Fibroblast of lung (primary cell): ENCODE data around the gene LTBP1. TPM values are rescaled to one million over a fixed set of nuclear protein-coding genes. Genes with fewer than 3 reads are reported as not detected.
A peak's percentile ranks its signal among the peaks of the same experiment; 100 is the strongest.

Experiments
- DNase-seq, 2 donors: peaks; one replicate each; pipeline versions ENCODE4 v3.0.0 to v3.0.0-alpha.2; 2010; ENCODE audit warnings: low read depth in 2 of 2
- H2AFZ ChIP-seq: 2 replicates; pipeline ENCODE4 v1.5.1; 2012; ENCODE audit warnings: low read length, control low read depth, inconsistent platforms
- H3K27ac ChIP-seq: 2 replicates; pipeline ENCODE4 v1.5.1; 2011; ENCODE audit warnings: low read length, control low read depth; ENCODE audit not compliant: insufficient read depth
- H3K27me3 ChIP-seq: 2 replicates; pipeline ENCODE4 v1.5.1; 2011; ENCODE audit warnings: mild to moderate bottlenecking, low read length; ENCODE audit not compliant: control insufficient read depth, insufficient read depth
- H3K36me3 ChIP-seq: 2 replicates; pipeline ENCODE4 v1.5.1; 2011; ENCODE audit warnings: low read length; ENCODE audit not compliant: control insufficient read depth, insufficient read depth
- H3K4me1 ChIP-seq: 2 replicates; pipeline ENCODE4 v1.5.1; 2011; ENCODE audit warnings: low read length; ENCODE audit not compliant: control insufficient read depth, insufficient read depth; ENCODE audit errors: extremely low read depth
- H3K4me2 ChIP-seq: 2 replicates; pipeline ENCODE4 v1.5.1; 2011; ENCODE audit warnings: low read length, control low read depth; ENCODE audit not compliant: insufficient read depth; ENCODE audit errors: extremely low read depth
- H3K4me3 ChIP-seq, 4 experiments: fragments of 200-600 bp in 1 of 4; sonication (generic) in 1 of 4; replicated peaks in 1 of 4; 2 replicates each; pipeline ENCODE4 v1.5.1; 2011 to 2016; ENCODE audit warnings: low read length in 4 of 4, low read depth in 3 of 4, mild to moderate bottlenecking in 3 of 4, control low read depth in 2 of 4, inconsistent platforms in 1 of 4, mixed read lengths in 1 of 4; ENCODE audit not compliant: insufficient read depth in 1 of 4; ENCODE audit errors: control extremely low read depth in 1 of 4
- H3K79me2 ChIP-seq: 2 replicates; pipeline ENCODE4 v1.5.1; 2012; ENCODE audit warnings: mild to moderate bottlenecking, low read length, inconsistent platforms; ENCODE audit not compliant: control insufficient read depth, insufficient read depth
- H3K9ac ChIP-seq: 2 replicates; pipeline ENCODE4 v1.5.1; 2011; ENCODE audit warnings: mild to moderate bottlenecking, low read length, control low read depth; ENCODE audit not compliant: insufficient read depth
- H3K9me3 ChIP-seq: 2 replicates; pipeline ENCODE4 v1.5.1; 2012; ENCODE audit warnings: low read depth, low read length; ENCODE audit not compliant: control insufficient read depth, insufficient read depth
- H4K20me1 ChIP-seq: 2 replicates; pipeline ENCODE4 v1.5.1; 2011; ENCODE audit warnings: low read length; ENCODE audit not compliant: control insufficient read depth, insufficient read depth; ENCODE audit errors: extremely low read depth
- EZH2 ChIP-seq: IDR thresholded peaks from 2 replicates; pipeline ENCODE4 v1.5.1; 2012; ENCODE audit warnings: low read length, control low read depth, mild to moderate bottlenecking; ENCODE audit errors: missing control alignments
- polyA plus RNA-seq, 2 donors: library from polyadenylated mRNA; depleted of rRNA in 1 of 2; stranded (reverse) in 1 of 2; unstranded in 1 of 2; fragments of >200 nt; gene quantifications; 2 replicates each; pipeline ENCODE4 v1.2.1, GENCODE V29; 2011 to 2012; ENCODE audit warnings: missing spikeins in 1 of 2
- total RNA-seq: library from RNA; depleted of rRNA; stranded (reverse); fragments of >200 nt; gene quantifications from 2 replicates; pipeline ENCODE4 v1.2.1, GENCODE V29; 2014
- TF ChIP-seq, protein P1 (sequence below), 2 donors: IDR thresholded peaks in 1 of 2; conservative IDR thresholded peaks in 1 of 2; 1 replicate in 1 of 2; 2 replicates in 1 of 2; pipeline ENCODE4 v1.5.1; 2011 to 2012; ENCODE audit warnings: low read length in 2 of 2, control low read depth in 1 of 2, inconsistent platforms in 1 of 2, low read depth in 1 of 2, mild to moderate bottlenecking in 1 of 2

LTBP1 gene
- total and polyA plus RNA-seq, 2 donors (not counting 1 experiment from before 2014, with no cell fraction given): 254 to 324 TPM

DNA sequence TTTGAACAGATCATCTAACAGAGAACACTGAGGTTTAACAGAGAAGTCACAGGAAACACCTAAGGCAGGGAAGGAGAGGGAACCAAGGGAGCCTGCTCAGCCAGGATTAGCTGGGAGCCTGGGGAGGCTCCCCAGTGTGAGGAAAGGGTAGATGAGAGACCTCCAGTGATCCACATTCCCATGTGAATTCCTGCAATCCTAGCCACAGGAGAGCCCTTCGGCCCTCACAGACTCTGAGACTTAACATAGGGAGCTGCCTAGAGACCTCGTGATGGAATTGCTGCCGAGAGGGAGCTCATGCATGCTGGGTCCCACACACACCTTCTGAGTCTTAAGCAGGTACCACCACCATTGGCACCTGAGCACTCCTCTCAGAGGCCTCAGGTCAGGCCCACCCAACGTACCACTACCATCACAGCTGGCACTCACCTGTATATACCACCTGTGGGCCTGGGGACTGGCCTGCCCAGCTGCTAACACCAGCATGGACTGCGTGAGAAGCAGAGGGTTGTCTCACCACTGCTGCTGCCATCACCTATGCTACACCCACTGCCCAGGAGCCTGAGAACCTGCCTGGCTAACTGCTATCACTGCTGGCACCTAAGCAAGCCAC lies 303.8 kb downstream of the LTBP1 start:
- Histone ChIP-seq H3K9ac (no peak overlapping the region), H3K79me2 (no peaks in the 10 kb centered on the region), H3K4me1 (no peaks in the 10 kb centered on the region), H3K4me3 (no peak overlapping the region), H3K27me3 (no peaks in the 10 kb centered on the region), H3K36me3 (no peaks in the 10 kb centered on the region), H3K27ac (no peak overlapping the region), H3K9me3 (no peaks in the 10 kb centered on the region), H4K20me1 (no peaks in the 10 kb centered on the region), H3K4me2 (no peak overlapping the region), H2AFZ (no peak overlapping the region)
- no peak for DNase-seq
- no peak for TF ChIP-seq EZH2
- TF ChIP-seq, protein P1, sequence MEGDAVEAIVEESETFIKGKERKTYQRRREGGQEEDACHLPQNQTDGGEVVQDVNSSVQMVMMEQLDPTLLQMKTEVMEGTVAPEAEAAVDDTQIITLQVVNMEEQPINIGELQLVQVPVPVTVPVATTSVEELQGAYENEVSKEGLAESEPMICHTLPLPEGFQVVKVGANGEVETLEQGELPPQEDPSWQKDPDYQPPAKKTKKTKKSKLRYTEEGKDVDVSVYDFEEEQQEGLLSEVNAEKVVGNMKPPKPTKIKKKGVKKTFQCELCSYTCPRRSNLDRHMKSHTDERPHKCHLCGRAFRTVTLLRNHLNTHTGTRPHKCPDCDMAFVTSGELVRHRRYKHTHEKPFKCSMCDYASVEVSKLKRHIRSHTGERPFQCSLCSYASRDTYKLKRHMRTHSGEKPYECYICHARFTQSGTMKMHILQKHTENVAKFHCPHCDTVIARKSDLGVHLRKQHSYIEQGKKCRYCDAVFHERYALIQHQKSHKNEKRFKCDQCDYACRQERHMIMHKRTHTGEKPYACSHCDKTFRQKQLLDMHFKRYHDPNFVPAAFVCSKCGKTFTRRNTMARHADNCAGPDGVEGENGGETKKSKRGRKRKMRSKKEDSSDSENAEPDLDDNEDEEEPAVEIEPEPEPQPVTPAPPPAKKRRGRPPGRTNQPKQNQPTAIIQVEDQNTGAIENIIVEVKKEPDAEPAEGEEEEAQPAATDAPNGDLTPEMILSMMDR (conservative IDR thresholded peaks at IDR 0.05 in 1 of 2, IDR thresholded peaks at IDR 0.05 in 1 of 2; ENCODE audit: low read depth in 1 of 2, low read length in 2 of 2): no peak

DNA sequence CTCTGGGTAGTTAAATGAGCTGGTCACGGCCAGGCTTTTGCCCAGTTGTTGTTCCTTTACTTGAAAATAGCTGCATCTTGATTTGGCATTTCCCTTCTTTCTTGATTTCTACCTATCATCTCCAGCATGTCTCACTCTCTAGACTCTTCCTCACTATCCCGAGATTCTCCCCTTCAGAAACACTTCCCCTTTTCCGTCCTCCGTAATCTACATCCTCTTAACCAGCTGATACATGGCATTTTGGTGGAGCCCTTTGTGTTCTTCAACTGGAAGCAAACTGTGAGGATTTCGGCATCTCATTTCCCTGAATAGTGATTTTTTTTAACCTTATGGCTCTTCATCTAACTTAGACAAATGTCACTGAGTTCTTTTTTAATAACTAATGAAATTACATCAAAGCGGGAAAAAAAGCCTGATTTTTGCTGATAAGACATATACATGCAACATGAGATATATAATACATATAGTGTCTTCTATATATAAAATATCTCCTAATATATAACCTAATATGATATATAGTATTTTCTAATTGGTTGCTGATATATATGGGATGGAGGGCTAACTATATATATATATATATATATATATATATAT lies 309.5 kb downstream of the LTBP1 start:
- Histone ChIP-seq H3K79me2 (no peaks in the 10 kb centered on the region), H2AFZ (no peak overlapping the region), H3K27me3 (no peaks in the 10 kb centered on the region), H3K9ac (no peak overlapping the region), H3K4me1 (no peaks in the 10 kb centered on the region), H3K4me3 (no peak overlapping the region), H4K20me1 (no peaks in the 10 kb centered on the region), H3K4me2 (no peak overlapping the region), H3K36me3 (peaks cover 3% of the 10 kb centered on the region), H3K9me3 (no peaks in the 10 kb centered on the region), H3K27ac (no peak overlapping the region)
- TF ChIP-seq, protein P1 (conservative IDR thresholded peaks at IDR 0.05 in 1 of 2, IDR thresholded peaks at IDR 0.05 in 1 of 2; ENCODE audit: low read depth in 1 of 2, low read length in 2 of 2): no peak
- no peak for TF ChIP-seq EZH2
- no peak for DNase-seq

DNA sequence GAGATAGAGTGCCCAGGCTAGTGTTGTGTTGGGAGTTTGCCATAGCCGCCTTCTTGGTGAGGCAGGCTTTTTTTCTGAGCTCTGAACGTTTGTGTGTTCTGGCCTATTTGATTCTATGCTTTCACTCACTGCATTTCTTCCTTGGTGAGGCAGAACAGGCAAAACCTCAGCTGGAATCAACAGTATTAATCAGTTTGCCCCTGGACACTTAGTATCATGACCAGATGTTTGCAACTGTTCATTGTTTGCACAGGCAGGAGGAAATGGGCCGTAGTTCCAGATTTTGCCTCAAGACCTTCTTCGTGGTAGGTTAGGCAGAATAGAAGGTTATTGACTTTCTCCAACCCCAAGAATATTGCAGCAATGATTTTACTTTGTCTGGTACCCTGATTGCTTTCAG lies 311.6 kb downstream of the LTBP1 start:
- no peak overlapping the region for H3K4me2 ChIP-seq
- no peak for TF ChIP-seq EZH2
- TF ChIP-seq, protein P1 (conservative IDR thresholded peaks at IDR 0.05 in 1 of 2, IDR thresholded peaks at IDR 0.05 in 1 of 2; ENCODE audit: low read depth in 1 of 2, low read length in 2 of 2): no peak
- H3K79me2 ChIP-seq: no peaks in the 10 kb centered on the region
- H3K4me1 ChIP-seq: no peaks in the 10 kb centered on the region
- no peak overlapping the region for H3K4me3 ChIP-seq
- no peaks in the 10 kb centered on the region for H3K9me3 ChIP-seq
- H3K36me3 ChIP-seq: peaks cover 3% of the 10 kb centered on the region
- H3K27me3 ChIP-seq: no peaks in the 10 kb centered on the region
- peak in 1 of 2 donors; percentile 35 for DNase-seq
- no peaks in the 10 kb centered on the region for H4K20me1 ChIP-seq
- no peak overlapping the region for H2AFZ ChIP-seq
- no peak overlapping the region for H3K27ac ChIP-seq
- H3K9ac ChIP-seq: no peak overlapping the region
